HG02678 (cell line): ENCODE data around the gene MSH4.
"Not testable (repeated sequence)": the region's sequence is repeated elsewhere in the genome, so short reads cannot be mapped to it uniquely, and the experiment has no call there.

Experiments used
- ATAC-seq: cut with Tn5 transposase; IDR thresholded peaks from one replicate; pipeline ENCODE4 v1.9.1; 2021; ENCODE audit warnings: mild to moderate bottlenecking, moderate library complexity; ENCODE audit not compliant: unreplicated experiment

MSH4 gene

DNA sequence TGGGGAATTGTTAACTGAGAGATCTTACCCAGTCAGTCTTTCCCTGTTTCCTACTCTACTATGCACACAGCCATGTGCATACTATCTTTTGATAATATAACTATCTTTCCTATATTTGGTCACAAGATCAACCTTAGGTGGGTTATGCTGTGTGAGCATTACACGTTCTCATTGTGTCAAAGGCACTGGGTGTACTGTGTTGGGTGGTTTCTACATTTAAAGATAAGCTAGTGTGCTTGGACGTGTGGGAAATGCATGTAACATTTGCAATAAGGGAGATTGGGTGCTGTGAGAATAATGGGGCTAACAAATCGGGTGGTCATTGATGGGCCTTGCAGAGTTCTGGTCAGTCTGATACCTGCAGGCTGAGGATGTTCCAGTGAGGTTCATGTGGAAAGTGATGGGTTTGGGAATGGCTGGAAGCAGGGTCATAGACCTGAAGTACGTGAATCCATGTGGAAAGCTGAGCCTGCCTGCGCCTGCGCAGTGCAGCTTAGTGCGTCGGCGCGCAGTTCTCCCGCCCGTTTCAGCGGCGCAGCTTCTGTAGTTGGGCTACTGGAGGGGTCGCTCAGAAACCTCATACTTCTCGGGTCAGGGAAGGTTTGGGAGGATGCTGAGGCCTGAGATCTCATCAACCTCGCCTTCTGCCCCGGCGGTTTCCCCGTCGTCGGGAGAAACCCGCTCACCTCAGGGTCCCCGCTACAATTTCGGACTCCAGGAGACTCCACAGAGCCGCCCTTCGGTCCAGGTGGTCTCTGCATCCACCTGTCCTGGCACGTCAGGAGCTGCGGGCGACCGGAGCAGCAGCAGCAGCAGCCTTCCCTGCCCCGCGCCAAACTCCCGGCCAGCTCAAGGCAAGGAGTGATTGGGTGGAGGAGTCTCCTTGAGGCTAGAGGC is at the start of gene MSH4:
Gene MSH4 (plus strand): TSS at position 507 of the 897 bp plus-strand sequence. CDS start 104 bp downstream, at position 611.
- ATAC-seq, result no peak

DNA sequence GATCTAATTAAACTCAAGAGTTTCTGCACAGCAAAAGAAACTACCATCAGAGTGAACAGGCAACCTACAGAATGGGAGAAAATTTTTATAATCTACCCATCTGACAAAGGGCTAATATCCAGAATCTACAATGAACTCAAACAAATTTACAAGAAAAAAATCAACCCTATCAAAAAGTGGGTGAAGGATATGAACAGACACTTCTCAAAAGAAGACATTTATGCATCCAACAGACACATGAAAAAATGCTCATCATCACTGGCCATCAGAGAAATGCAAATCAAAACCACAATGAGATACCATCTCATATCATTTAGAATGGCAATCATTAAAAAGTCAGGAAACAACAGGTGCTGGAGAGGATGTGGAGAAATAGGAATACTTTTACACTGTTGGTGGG is 39.5 kb upstream of the MSH4 start:
- ATAC-seq, result not testable (repeated sequence)

DNA sequence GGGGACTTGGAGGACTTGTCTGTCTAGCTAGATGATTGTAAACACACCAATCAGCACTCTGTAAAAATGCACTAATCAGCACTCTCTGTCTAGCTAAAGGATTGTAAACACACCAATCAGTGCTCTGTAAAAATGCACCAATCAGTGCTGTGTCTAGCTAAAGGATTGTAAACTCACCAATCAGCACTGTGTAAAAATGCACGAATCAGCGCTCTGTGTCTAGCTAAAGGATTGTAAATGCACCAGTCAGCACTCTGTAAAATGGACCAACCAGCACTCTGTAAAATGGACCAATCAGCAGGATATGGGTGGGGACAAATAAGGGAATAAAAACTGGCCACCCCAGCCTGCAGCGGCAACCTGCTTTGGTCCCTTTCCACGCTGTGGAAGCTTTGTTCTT is 38.1 kb upstream of the MSH4 start:
- not testable (repeated sequence) for ATAC-seq

DNA sequence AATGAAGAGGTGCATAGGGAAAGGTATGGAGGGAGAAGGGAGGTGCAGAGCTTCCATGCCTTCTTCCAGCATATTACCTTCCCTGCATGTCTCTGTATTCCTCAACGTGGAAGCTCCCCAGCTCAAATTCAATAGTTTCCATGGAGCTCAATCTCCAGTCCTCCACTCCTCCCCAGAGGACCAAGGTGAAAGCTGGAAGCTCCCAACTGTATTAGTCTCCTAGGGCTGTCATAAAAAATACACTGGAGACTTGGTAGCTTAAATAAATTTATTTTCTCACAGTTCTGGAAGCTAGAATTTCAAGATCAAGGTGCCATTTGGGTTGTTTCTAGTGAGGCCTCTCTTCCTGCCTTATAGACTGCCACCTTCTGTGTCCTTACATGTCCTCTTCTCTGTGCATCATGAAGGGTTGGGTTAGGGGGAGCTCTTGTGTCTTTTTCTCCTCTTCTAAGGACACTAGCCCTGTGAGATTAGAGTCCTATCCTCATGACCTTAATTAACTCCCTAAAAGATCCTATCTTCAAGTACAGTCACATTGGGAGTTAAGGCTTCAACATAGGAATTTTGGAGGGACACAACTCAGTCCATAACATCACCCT is 32.5 kb upstream of the MSH4 start:
- no peak for ATAC-seq

DNA sequence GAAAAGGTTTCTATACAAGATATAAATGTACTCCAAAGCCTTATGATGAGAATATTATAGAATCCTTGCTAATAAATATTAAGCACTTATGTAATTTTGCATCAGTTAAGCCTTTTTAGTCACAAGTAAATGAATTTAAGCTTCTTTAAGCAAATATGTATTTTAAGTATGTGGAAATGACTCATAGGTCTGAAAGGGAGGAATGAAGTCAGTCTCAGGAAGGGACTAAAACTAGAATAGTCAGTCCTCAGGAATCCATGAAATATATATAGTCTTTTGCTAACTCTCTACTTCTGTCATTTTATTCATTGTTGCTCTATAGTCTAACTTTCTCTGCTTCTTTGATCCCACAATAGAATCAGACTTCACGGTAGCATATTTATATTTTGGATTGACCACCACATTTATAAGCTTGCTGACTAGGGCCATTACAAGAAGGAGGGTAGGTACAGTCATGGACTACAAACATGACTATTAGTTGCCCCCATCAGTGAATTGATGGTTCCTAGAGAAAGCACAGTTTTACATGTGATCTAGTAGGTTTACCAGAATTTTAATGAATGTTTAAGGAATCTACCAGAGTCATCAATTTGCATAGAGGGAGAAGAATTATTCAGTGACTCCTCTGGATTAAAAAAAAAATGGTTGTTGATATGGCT is 30.9 kb upstream of the MSH4 start:
- no peak for ATAC-seq

DNA sequence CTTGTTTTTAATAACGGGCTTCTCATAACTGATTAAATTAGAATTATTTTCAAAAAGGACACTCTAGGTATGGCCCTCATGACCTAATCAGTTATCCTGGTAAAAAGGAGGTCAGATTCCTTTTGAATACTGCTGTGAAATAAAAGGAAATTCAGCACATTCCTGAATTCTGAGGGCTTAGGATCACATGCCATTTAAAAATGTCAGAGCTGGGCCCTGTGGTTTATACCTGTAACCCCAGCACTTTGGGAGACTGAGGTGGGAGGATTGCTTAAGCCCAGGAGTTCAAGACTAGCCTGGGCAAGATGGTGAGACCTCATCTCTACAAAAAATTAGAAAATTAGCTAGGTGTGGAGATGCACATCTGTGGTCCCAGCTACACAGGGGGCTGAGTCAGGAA is 28.7 kb upstream of the MSH4 start:
- ATAC-seq, result no peak

DNA sequence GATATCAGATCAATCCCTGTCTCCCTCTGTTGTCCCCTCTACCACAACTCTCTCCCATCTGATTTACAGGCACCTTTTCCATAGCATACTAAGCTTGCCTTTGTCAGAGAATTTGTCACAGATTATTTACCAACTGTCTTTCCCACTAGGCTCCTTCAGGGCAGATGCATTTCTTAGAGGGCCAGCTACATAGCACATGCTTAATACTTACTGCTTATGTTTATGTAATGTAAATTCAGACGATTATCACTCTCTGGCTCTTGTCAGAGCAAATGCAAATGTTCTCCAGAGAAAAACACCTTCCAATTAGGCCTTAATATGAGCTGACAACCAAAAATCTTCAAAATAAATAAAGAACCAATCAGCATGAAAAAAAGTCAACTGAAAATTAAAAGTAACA is 25.9 kb upstream of the MSH4 start:
- no peak for ATAC-seq

DNA sequence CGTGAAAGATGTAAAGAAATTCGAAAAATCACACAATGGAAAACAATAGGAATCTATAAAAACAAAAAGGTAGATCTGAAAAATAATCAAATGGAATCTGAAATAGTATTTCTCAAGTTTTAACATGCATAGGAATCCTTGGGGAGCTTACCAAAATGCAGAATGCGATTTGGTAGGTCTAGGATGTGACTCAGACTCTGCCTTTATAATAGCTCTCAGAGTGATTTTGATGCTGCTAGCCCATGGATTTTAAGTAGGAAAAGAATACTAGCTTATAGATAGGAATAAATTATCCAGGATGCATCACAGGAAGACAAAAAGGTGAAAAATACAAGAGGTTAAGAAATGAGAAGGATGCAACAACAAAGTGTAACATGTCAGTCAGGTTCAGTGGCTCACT is 24.7 kb upstream of the MSH4 start:
- no peak for ATAC-seq

DNA sequence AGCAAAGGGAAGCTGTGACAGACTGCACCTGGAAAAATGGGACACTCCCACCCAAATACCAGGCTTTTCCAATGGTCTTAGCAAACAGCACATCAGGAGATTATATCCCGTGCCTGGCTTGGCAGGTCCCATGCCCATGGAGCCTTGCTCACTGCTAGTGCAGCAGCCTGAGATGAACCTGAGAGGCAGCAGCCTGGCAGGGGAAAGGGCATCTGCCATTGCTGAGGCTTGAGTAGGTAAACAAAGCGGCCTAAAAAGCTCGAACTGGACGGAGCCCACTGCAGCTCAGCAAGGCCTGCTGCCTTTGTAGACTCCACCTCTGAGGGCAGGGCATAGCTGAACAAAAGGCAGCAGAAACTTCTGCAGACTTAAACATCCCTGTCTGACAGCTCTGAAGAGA is 18.9 kb upstream of the MSH4 start:
- ATAC-seq, result not testable (repeated sequence)

DNA sequence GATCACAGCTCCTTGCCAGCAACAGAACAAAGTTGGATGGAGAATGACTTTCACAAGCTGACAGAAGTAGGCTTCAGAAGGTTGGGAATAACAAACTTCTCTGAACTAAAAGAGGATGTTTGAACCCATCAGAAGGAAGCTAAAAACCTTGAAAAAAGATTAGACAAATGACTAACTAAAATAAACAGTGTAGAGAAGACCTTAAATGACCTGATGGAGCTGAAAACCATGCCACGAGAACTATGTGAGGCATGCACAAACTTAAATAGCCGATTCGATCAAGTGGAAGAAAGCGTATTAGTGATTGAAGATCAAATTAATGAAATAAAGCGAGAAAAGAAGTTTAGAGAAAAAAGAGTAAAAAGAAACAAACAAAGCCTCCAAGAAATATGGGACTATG is 18.0 kb upstream of the MSH4 start:
- not testable (repeated sequence) for ATAC-seq

DNA sequence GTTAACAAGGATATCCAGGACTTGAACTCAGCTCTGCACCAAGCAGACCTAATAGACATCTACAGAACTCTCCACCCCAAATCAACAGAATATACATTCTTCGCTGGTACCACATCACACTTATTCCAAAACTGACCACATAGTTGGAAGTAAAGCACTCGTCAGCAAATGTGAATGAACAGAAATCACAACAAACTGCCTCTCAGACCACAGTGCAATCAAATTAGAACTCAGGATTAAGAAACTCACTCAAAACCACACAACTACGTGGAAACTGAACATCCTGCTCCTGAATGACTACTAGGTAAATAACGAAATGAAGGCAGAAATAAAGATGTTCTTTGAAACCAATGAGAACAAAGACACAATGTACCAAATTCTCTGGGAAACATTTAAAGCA is 16.5 kb upstream of the MSH4 start:
- ATAC-seq, result not testable (repeated sequence)

DNA sequence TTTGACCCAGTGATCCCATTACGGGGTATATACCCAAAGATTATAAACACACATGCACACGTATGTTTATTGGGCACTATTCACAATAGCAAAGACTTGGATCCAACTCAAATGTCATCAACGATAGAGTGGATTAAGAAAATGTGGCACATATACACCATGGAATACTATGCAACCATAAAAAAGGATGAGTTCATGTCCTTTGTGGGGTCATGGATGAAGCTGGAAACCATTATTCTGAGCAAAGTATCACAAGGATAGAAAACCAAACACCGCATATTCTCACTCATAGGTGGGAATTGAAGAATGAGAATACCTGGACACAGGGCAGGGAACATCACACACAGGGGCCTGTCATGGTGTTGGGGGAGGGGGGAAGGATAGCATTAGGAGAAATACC is 12.8 kb upstream of the MSH4 start:
- ATAC-seq, result not testable (repeated sequence)

DNA sequence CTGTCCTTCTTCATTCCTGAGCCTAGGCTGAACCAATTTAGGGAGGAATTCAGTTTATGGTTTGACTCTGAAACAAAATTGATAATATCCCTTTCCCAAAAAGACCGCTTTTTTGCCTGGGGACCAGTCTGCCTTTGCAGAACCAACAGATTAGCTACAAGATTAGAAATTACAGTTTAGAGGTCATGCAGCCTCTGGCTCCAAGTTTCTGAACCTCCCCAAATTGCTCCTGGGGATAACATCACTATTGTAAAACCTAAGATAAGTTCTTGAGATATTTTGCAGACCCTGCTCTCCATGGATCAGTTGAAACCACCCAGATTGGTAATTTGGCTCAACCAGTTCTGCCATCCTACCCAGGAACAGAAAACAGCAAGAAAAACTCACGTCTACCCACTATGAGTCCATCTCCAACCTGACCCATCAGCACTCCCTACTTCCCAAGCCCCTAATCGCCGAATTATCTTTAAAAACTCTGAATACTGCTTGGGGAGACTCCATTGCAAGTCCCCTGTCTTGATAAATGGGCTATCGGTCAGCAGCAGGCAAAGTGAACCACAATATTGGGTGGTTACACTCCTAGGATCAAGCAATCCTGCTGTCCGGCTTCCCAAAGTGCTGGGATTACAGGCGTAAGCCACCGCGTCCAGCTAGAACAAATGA is 11.2 kb upstream of the MSH4 start:
- peak; percentile 21 for ATAC-seq

DNA sequence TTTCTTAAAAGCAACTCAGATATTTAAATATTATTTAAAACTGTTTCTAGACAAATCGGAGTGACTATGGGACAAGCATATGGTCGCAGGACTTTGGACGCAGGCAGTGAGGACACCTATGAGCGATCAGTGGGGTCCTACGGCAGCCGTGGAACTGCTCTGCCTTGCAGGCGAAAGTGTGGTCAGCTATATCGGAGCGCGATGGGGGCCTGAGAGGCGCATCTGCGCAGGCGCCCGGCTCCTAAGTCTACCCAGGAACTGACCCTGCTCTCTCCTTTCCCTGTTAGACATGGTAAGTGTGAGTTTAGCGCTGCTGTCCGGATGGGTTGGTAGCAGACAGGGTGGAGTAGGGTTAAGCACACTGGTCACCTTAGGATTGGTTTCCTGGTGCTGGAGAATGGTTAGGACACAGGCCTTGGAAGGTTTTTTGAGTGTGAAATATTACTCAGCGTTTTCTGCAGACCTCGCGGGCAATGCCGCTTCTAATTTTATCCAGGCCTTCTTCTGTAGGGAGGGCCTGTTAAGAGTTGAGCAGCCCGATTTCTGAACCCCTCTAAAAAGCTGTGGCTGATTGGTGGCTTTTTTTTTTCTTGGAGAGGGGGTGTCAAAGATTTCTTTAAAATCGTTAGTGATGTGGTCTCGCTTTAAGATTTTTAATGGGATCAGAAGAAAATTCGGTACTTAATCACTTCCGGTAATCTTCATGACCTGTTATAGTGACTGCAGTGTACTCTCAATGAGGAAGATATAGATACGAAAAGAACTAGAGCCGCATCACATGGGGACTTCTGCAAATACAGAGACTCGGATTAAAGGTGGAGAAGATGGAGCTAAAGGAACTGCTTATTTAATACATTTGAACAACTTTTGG is 10.5 kb upstream of the MSH4 start, which contains the start of gene RABGGTB:
Gene RABGGTB (plus strand): TSS at position 274 of the 871 bp plus-strand sequence. CDS start 16 bp downstream, at position 290.
- ATAC-seq, result peak; percentile 78

DNA sequence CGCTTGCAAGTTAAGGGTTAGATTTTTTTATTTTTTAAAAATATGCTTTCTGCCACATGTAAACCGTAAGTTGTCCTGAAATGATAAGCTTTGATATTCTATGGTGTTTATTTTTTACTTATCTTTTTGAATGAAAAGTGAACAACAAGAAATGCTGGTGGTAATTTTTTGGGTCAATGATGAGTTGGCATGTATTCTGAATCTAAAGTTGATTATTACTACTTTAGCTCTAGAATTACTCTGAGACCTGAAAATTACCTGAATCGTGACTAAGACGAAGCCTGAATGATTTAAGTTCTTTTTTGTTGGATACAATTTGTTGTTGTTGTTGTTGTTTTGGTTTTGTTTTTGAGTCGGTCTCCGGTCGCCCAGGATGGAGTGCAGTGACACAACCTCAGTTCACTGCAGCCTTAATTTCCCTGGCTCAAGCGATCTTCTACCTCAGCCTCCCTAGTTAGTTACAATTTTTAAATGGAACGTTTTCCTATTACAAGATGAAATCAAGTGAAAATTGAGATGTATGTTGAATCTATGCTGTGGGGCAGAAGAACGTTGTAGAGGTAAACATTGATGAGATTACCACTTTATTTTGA is 9.7 kb upstream of the MSH4 start:
- ATAC-seq, result no peak

DNA sequence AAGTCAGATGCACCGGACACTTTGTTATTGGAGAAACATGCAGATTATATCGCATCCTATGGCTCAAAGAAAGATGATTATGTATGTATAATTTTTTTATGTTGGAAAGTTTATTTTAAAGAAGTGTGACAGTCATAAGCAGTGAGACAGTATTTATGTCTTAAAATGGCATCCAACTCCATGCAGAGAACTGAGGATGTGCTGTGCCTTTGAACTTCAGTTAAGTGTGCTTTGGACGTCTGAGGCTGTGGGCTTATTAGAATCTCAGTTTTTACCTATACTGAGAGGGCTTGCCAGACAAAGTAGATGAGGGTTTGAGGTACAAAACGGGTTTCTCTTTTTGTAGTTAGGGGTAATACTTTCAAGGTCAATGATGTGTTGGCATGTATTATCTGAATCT is 9.2 kb upstream of the MSH4 start:
- ATAC-seq, result no peak

DNA sequence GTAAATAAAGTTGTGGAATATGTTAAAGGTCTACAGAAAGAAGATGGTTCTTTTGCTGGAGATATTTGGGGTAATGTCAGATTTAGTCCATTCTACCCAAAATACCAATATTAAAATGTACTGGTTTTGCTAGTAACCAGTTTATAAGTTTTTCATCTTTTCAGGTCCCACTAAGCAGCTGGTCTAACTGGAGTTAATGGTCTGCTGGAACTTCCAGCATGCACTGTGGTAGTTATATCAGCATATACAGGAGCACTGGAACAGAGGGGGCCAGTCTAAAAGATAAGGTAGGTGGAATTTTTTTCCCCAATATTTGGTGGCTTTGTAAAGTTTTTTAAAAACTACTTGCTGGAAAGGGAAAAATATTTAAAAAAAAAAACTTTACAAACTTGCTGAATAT is 6.7 kb upstream of the MSH4 start:
- no peak for ATAC-seq

DNA sequence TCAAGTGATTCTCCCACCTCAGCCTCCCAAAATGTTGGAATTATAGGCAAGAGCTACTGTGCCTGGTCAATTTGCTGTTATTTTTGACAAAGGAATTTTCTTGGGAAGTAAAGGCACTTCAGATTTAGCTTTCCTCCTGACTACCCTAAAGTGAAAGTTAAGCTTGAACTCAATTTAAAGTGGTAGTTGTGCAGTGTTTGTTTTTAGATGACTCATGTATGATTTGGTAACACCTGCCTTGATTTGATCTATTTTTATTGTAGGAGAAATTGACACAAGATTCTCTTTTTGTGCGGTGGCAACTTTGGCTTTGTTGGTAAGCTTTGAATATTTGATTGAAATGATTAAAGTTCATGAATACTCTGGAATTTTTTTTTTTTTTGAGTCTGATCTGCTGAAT is 5.7 kb upstream of the MSH4 start:
- no peak for ATAC-seq

DNA sequence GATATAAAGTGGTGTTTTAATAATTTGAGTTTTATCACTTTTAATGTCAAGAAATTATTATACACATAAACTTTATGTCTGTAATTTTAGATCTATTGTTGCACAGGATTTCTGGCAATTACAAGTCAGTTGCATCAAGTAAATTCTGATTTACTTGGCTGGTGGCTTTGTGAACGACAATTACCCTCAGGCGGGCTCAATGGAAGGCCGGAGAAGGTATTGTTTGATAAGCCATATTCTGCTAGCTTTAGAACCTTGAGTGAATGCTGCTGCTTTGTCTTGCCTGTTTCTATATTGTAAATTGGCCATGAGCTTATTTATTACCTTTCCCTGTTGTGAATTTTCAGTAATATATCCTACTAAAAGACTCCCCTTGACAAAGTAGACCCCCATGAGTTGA is 4.6 kb upstream of the MSH4 start:
- ATAC-seq, result no peak

DNA sequence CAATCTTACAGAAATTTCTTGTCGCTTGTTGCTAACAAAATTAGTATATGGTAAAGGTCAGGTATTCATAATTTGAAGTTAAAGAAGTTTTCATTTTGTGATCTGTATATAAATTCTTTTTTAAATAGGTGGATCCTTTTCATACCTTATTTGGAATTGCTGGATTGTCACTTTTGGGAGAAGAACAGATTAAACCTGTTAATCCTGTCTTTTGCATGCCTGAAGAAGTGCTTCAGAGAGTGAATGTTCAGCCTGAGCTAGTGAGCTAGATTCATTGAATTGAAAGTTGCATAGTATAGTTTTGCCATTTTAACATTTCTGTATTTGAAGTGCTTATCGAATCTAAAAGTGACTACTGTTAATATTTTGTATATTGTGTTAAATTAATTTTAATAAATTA is 2.3 kb upstream of the MSH4 start:
- no peak for ATAC-seq
